VCaP (cell line): ENCODE results near the gene PPP1R3G.
"Not testable (repeated sequence)": the region's sequence is repeated elsewhere in the genome, so short reads cannot be mapped to it uniquely, and the experiment has no call there.

Source experiments
- H3K27ac ChIP-seq: fragments of 450-650 bp; 2 replicates; pipeline ENCODE4 v1.5.1; 2017
- TF ChIP-seq, protein P1 (sequence below): fragments of 450-650 bp; conservative IDR thresholded peaks from 2 replicates; pipeline ENCODE4 v1.5.1; 2017; ENCODE audit warnings: mild to moderate bottlenecking, moderate library complexity

PPP1R3G gene

GRCh38 chr6:5119090-5119951, 34.2 kb downstream of the PPP1R3G start:
- TF ChIP-seq, protein P1, sequence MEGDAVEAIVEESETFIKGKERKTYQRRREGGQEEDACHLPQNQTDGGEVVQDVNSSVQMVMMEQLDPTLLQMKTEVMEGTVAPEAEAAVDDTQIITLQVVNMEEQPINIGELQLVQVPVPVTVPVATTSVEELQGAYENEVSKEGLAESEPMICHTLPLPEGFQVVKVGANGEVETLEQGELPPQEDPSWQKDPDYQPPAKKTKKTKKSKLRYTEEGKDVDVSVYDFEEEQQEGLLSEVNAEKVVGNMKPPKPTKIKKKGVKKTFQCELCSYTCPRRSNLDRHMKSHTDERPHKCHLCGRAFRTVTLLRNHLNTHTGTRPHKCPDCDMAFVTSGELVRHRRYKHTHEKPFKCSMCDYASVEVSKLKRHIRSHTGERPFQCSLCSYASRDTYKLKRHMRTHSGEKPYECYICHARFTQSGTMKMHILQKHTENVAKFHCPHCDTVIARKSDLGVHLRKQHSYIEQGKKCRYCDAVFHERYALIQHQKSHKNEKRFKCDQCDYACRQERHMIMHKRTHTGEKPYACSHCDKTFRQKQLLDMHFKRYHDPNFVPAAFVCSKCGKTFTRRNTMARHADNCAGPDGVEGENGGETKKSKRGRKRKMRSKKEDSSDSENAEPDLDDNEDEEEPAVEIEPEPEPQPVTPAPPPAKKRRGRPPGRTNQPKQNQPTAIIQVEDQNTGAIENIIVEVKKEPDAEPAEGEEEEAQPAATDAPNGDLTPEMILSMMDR: no peak
- no peak overlapping the region for H3K27ac ChIP-seq

DNA sequence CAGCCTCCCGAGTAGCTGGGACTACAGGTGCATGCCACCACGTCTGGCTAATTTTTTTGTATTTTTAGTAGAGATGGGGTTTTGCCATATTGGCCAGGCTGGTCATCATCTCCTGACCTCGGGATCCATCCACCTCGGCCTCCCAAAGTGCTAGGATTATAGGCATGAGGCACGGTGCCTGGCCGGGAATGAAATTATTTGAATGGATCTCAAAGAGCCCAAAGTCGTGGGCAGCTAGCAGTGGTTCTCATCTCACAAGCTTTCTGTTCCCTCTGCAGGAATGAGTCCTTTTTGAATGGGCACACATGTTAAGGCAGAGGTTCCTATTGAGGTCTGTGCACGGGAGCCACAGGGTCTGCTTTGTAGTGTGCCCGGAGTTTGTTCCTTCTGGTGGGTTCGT, 34.9 kb downstream of the PPP1R3G start:
- H3K27ac ChIP-seq: no peak overlapping the region
- TF ChIP-seq, protein P1: no peak

DNA sequence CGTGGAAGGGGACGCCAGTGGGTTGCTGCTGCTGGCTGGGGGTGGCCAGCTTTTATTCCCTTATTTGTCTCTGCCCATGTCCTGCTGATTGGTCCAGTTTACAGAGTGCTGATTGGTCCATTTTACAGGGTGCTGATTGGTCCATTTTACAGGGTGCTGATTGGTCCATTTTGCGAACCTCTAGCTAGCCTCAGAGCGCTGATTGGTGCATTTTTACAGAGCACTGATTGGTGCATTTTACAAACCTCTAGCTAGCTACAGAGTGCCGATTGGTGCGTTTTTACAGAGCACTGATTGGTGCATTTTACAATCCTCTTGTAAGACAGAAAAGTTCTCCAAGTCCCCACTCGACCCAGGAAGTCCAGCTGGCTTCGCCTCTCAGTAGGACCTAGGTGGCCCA, 35.4 kb downstream of the PPP1R3G start:
- not testable (repeated sequence) for H3K27ac ChIP-seq

DNA sequence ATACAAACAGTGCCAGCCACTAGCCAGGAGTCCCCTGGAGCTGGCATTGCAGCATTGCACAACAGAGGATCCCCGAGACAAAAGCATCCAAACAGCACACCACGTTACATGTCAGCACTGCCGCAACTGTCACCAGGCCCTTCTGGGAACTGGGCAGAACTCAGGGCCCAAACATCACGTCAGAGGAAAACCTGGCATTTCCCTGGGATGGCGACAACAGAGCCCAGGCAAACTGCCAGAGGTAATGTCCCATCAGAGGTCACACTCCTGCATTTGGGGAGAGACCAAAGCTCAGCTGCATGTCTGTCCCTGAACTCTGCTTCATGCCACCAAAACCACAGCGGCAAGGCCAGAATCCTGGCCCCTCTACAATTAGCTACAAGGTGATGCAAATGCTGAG, 36.3 kb downstream of the PPP1R3G start:
- no peak overlapping the region for H3K27ac ChIP-seq
- TF ChIP-seq, protein P1: no peak

DNA sequence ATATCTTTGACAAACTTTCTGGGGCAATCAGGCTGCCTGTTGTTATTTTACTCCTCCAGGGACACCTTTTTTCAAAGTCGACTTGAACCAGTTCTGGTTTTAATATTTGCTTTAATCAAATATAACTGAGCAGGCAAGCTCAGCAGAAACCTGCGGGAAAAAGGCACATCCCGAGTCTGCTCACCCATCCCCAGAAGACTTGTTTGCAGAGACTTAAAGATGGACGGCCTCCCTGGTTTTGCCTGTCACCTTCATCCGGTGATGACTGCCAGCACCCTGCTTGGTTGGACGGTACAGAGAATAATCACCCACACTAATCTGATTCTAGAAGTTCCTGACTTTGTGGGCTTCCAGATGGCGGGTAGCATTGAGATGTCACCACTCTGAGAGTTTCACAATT, 36.8 kb downstream of the PPP1R3G start:
- TF ChIP-seq, protein P1: no peak
- H3K27ac ChIP-seq: no peak overlapping the region

DNA sequence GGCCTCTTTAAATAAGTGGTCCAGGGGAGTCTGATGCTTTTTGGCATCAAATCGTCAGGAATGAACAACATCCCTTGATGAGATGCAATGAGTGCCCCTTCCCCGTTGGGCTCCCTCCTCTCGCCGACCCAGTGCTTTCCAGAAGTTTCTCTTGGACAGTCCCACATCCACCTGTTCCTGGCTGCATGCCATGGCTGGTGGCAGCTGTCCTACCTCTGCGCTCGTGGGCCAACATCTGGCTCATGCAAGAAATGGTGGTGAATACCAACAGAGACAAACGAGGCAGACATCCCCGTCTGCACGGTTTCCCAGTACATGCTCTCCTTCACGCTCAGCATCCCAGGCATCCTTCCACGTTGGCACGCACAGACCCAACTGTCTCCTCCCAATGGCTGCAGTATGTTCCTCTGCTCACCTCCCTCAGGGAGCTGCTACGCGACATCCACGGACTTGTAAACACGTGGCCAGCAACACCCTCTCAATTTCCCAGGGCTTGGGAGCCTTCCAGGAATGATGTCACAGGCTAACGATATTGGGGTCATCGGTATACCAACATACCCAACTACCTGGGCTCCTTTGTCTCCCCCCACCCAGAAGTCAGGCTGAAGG, 37.5 kb downstream of the PPP1R3G start:
- TF ChIP-seq, protein P1: no peak
- no peak overlapping the region for H3K27ac ChIP-seq

GRCh38 chr6:5123296-5124143, 38.4 kb downstream of the PPP1R3G start:
- TF ChIP-seq, protein P1: no peak
- no peak overlapping the region for H3K27ac ChIP-seq
